HG03280 (cell line): ENCODE measurements around the gene GFM1.

Experiments
- ATAC-seq: cut with Tn5 transposase; IDR thresholded peaks from one replicate; pipeline ENCODE4 v1.9.1; 2021; ENCODE audit warnings: mild to moderate bottlenecking, moderate library complexity; ENCODE audit not compliant: unreplicated experiment

GFM1 gene

DNA sequence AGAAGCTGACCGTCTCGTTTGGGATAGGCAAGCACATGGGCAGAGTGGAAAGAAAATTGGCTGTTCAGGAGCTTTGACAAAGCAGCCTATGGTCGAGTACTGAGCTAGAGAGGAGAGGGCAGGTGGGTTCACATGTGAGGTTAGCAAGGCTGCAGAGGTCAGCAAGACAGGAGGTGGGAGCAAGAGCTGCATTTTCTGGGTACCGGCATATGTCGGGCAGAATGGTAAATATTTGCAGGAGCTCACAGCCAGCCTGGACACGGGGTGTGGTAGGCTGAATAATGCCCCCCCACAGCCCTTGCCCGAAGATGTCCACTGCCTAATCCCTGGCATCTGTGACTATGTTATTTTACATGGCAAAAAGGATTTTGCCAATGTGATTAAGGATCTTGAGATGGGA, 79.7 kb downstream of the GFM1 start:
- no peak for ATAC-seq

DNA sequence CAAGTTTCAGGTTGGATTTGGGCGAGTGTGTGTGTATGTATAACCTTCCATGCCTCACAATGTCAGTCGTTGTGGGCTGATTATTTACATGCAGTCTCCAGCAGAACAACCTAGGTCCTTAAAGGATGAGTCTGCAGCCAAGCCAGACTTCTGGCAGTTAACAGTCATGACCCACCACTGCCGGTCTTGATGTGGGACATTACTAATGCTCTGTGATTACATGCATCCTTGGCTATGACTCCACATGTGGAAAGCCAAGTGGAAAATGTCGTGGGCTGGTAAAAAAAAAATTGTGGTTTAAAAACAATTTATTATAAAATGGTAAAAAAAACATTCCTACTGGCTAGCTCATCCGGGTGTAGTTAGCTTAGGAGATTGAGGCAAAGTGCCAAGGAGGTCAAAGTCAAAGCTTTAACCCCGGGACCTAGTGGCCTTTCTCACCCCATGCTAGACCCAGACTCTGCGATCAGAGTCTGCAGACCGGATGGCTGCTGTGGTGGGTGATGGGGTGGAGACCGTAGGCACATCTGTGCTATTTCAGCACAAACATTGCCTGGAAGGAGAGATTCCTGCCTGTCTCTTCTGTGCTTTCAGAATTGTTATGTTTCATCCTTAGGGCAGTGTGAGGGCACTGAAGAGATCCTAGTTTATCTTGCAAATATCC, 81.2 kb downstream of the GFM1 start:
- no peak for ATAC-seq

DNA sequence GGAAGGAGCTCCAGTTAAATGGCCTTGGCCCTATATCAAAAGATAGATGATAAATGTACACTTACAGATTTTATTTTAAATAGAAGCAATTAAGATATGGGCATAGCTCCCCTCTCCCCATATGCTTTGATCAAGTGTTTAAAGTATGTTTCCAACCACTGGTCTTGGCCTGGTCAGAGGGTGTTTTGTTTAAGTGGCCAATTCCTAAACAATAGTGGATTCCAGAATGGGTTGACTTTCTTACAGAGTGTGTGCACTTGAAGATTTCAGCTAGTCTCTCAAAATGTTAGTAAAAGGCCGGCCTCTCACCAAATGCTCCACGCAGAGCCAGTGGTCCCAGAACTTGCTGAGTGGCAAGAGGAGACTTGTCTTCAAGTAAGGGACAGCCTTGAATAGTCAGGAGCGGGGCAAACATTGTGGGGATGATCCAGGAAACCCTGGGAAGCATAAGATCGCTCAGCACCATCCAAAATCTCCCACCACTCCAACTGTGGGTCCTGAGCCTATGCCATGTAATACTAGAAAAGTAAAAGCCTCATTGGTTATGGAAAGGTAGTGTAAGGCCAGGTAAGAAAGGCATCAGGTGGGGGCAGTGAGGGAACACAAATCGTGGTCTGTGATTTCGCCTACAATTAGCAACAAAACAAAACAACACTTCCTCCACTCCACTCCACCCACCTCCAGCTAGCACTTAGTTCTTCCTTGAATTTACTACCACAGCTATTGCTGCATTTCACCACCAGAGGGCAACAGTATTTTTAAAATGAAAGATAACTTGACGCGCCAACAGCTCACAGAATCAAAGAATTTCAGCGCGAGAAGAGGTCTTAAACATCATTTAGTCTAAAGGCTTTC, 83.1 kb downstream of the GFM1 start:
- peak; percentile 71 for ATAC-seq

DNA sequence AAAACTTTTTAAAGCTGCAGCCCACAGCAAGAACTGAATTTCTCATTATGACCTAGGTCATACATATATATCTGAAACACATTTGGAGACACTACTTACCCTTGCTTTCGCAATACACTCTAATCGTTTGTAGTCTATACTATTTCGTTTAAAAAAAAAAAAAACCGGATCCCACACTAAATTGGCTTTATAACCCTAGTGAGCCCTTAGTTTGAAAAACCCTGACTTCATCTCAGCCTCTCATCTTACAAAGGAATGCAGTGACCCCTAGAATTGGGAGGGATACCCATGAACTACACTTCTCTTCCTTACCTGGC, 83.7 kb downstream of the GFM1 start:
- ATAC-seq, result no peak

DNA sequence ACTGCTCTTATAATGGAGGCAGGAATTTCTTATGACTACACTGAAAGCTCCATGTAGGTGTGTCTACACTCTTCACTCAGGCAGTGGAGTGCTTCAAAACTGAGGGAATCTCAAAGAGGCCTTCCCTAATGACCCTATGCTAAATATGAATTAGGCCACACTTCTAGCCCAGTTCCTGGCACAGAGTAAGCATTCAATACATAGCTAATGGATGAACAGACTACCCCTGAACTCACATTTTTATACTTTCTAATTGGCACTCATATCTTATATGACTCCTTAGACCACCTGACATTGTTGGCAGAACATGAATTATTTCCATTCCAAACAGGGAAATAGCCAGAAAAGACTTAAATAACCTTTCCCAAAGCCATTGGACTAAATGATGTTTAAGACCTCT, 84.5 kb downstream of the GFM1 start:
- no peak for ATAC-seq

DNA sequence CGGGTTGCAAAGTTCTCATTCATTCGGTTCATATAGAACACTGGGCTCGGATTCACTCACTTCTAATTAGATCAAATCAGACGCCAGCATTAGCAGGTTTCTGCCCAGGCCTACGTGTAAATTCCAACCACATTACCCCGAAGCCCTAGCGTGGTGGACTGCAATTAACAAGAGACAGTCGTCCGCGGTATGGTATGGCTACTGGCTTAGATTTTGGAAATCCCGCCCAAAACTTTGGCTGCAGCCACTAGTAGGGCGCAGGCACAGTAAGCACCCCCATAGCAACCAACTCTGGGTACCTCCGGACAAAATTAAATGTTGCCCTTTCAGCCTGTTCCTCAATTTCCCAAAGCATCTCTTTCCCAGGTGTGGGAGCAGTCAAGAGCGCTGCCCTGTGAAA, 87.2 kb downstream of the GFM1 start:
- no peak for ATAC-seq

DNA sequence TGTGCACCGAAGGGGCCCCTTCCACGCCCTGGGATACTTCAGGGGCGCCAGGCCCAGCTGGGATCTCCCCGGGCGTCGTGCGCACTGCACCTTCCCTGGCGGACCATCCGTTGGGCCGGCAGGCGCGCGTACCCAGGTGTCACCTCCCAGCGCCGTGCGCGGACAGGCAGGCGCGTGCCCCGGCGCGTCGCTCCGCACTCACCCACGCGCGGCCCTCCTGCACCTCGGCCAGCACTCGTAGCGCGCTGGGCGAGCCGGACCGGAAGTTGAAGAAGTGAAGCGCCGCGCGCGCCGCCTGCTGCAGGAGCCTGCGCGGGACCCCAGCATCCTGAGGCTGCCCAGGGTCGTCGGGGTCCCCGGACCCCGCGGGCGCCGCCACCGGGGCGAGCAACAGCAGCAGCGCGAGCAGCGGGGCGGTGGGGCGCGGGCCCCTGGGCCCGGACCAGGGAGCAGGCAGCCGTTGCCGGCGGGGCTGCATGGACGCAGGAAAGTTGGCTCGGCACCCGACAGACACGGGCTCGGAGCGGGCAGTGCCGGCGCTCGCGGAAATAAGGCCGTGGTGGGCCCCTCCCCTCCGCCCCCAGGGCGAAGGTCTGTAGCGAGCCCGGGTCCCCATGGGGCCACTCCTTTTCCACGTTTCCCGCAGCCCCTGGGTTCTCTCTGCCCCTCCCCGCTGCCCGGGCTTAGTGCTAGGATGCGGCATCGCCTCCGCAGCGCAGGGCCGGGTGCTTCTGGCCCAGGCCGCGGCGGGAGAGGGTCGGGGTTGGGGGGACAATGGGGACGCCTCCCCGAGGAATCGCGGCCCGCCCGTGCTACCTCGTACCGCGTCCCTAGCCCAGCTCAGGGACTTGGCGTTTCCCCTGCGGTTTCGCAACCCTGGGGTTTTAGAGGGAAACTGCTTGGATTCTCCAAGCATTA, 87.9 kb downstream of the GFM1 start, which contains the start of gene RARRES1:
TSS of gene RARRES1 (minus strand) at position 520 of the 918 bp plus-strand sequence. CDS start at position 478, 42 bp downstream.
- peak; percentile 64 for ATAC-seq

DNA sequence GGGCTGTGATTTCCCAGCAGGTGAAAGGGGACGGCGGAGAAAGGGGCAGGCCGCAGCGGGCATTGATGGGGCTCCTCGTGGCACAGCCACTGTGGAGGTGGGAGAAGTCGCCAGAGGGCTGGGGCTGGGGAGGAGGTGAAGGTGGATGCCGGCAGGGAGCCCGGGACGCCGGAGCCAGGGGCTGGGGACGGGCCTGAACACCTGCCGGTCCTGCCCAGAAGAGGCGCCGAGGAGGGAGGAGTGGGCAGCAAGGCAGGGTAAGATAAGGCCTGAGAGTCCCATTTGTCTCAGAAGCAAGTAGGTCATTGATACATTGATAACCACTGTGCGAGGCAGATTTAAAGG, 88.5 kb downstream of the GFM1 start:
- ATAC-seq, result no peak

DNA sequence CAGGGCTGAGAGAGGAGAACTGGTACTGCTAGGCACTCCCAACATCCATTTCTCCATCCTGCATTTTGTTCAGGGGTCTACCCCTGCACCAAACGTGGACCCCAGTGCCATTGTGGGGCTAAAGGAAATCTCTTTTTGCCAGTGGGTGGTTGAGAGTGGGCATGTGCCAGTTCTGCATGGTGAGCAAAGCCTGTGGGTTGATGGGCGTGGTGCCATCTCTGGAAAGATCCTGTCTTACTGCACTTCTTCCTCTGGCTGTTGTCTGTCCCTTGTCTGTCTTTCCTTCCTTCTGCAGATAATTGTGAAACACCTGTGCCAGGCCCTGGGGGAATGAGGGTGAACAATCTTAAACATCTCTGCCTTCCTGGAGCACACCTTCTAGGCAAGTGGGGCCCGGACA, 89.3 kb downstream of the GFM1 start:
- ATAC-seq, result no peak

DNA sequence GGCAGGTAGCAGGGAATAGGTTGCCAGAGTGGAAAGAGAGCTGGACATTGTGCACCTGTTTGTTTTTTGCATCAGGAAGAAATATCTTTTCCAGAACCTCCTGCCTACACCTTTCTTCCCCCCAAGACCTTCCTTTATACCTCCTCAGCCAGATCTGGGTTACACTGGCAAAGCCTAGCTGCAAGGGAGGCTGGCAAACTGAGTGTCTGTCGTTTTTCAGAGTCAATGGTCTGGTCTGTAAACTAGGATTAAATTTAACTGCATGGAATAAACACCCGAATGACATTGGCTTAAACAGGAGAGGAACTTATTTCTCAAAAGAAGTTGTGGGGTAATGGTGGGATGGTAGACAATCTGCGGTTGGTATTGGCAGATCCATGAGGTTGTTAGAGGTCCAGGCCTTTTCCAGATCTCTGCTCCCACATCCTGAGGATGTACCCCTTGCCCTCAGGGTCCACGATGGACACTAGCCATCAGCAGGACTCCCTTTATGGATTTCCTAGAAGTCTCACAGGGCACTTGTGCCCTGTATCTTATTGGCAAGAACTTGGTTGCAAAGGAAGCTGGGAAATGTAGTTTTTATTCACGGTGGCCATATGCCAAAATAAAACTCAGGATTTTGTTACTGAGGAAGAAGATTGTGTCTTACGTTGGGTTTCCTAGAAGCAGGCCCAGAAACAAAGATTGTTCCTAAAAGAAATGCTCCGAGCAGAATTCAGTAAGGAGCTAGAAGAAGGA, 91.1 kb downstream of the GFM1 start:
- ATAC-seq, result no peak

DNA sequence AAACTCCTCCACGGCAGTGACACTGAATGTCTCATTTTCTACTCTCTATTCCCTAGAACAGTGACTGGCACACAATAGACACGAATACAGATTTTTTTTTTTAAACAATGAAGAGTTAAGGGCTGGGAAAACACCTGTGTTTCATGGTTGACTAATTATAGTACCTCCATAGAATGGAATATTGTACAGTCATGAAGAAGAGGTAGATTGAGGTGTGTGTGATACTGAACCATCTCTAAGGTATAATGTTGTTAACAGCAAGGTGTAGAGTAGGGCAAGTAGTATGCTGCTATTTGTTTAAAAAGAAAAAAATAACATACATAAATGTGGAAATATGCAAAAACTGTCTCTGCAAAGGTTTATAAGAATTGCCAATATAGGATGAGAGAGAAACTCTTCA, 93.1 kb downstream of the GFM1 start:
- no peak for ATAC-seq

DNA sequence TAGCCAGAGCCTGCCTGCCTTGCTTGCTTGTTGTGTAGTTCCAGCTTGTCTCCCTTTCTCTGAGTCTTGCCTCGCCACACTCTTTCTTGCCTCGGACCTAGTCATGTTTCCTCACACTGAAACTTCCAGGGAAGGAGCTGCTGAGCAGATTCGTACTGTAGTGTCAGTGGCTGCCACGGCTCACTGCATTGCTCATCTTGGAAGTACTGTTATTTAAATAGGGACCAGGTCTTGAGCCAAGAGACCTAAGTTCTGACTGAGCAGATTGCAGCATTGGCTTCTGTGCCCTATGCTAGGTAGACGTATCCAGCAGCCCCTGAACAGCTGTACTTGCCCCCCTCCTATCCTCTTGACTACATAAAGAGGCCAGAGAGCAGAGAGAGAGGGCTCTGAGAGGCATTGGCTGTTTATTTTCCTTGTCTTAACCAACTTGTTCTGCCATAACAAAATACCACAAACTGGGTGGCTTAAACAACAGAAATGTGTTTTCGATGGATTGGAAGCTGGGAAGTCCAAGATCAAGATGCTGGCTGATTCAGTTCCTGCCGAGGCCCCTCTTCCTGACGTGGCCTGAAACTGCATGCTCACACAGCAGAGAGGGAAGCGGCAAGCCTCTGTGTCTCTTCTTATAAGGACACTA, 93.8 kb downstream of the GFM1 start:
- no peak for ATAC-seq

DNA sequence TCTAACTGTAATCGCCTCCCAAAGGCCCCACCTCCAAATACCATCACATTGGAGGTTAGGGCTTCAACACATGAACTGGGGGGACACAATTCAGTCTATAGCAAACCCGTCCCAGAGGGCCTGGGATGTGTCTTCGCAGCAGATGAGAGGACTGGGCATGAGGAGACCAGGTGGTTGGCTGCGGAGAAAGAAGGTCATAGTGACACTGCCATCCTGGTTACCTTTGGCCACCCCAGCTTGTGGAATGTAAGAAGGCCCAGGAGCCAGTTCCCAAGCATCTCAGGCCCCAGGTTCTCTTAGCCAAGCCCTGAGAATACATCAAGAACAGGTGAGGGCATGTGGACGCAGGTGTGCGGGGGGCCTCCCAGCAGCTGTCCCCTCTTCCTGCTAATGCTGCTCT, 94.3 kb downstream of the GFM1 start:
- no peak for ATAC-seq

DNA sequence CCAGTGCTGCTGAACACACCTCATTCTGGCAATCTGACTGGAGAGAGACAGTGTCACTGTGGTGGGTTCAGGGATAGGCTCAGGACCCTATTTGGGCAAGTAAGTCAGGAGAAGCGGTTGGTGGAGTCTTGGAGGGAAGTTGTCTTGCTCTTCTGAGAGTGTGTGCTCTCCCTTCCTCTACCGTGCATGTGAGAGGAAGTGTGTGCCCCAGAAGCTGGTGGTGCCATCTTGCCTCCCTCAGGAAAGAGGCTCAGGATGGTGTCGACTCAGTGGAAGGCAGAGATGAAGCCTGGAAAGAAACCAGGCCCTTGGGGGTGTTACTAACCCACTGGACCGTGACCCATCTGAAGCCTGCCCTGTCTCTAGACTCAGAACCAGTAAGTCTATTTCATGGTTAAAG, 94.8 kb downstream of the GFM1 start:
- ATAC-seq, result no peak

DNA sequence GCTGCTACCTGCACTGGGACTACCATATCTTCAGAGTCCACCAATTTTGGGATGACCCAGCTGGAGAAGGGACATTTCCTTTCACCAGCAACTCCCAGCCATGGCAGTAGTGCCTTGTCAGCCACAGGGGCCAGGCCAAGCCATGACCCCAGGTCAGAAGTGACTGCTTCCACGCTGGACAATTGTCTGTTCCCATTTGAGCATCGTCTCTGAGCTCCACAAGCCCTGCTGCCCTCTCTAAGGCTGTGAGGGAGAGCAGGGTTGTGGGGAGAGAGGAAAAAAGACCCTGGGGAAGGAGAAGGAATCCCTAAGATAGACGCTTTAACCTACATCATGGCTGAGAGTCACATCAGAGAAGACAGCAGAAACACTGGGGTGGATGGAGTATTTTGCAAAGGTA, 95.3 kb downstream of the GFM1 start:
- no peak for ATAC-seq
